ENCODE measurements around the gene IFT172.

Gene IFT172

DNA sequence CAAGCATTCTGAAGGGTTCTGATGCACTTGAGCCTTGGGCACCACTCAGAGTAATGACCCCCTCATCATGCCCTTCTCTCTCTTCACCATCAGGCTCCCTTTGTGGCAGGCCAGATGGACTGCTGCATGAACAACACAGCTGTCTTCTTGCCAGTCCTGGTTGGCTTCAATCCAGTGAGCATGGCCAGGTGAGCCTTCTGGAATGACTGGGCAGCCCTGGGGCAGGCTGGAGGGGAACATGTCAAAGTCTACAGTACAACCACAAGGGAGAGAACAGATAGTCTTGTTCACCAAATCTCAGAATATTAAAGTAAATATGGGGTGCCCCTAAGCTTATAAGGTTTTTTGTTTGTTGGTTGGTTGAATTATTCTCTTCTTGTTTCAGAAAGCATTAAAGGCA lies 11.5 kb upstream of the IFT172 start:
- ATAC-seq (no peak), DNase-seq (ENCODE audit: low spot score in 2 of 2) (no peak)
- no peak overlapping the region for H3K4me3 Mint-ChIP-seq
- H3K9me3 Mint-ChIP-seq = no peaks in the 10 kb centered on the region
- no peaks in the 10 kb centered on the region for H3K36me3 Mint-ChIP-seq
- no peaks in the 10 kb centered on the region for H3K4me1 Mint-ChIP-seq
- no peak overlapping the region for H3K27ac Mint-ChIP-seq

GRCh38 chr2:27498975-27499374 lies 9.4 kb upstream of the IFT172 start:
- Mint-ChIP-seq H3K4me1 (peaks cover 5% of the 10 kb centered on the region), H3K36me3 (no peaks in the 10 kb centered on the region), H3K9me3 (no peaks in the 10 kb centered on the region), H3K4me3 (no peak overlapping the region), H3K27ac (no peak overlapping the region)
- DNase-seq (ENCODE audit: low spot score in 2 of 2) (no peak), ATAC-seq (no peak)

DNA sequence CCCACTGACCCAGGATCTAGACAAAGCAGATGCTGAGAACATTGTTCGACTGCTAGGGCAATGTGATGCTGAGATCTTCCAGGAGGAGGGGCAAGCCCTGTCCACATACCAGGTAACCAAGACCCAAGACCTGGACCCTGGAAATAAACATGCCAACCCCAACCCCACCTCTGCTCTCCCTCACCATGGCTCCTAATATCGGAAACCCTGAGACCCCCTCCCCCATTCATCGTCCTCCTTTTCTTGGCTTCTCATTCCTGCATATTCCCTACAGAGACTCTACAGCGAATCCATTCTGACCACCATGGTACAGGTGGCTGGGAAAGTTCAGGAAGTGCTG lies 7.7 kb upstream of the IFT172 start:
- no peak overlapping the region for H3K4me3 Mint-ChIP-seq
- ATAC-seq (no peak), DNase-seq (ENCODE audit: low spot score in 2 of 2) (no peak)
- H3K36me3 Mint-ChIP-seq = no peaks in the 10 kb centered on the region
- H3K27ac Mint-ChIP-seq = no peak overlapping the region
- H3K4me1 Mint-ChIP-seq = peaks cover 5% of the 10 kb centered on the region
- H3K9me3 Mint-ChIP-seq = no peaks in the 10 kb centered on the region

GRCh38 chr2:27496357-27497287 lies 7.1 kb upstream of the IFT172 start, which contains the start of gene GCKR:
GCKR (plus strand) TSS chr2:27496839; CDS start chr2:27496905, 66 bp downstream.
- Mint-ChIP-seq H3K4me1 (peaks cover 5% of the 10 kb centered on the region), H3K36me3 (no peaks in the 10 kb centered on the region), H3K9me3 (no peaks in the 10 kb centered on the region), H3K27ac (no peak within 1 kb of the TSS), H3K4me3 (peak within 1 kb of the TSS; percentile 78)
- ATAC-seq (no peak), DNase-seq (ENCODE audit: low spot score in 2 of 2) (no peak)

- ATAC-seq = no peak
- peaks cover 5% of the 10 kb centered on the region for H3K4me1 Mint-ChIP-seq
- H3K36me3 Mint-ChIP-seq = no peaks in the 10 kb centered on the region
- no peak overlapping the region for H3K27ac Mint-ChIP-seq
- no peaks in the 10 kb centered on the region for H3K9me3 Mint-ChIP-seq
- peak overlapping the region; percentile 78 for H3K4me3 Mint-ChIP-seq
- DNase-seq (ENCODE audit: low spot score in 2 of 2) = no peak
Measured at GRCh38 chr2:27495840-27496356, 6.4 kb upstream of the IFT172 start.

DNA sequence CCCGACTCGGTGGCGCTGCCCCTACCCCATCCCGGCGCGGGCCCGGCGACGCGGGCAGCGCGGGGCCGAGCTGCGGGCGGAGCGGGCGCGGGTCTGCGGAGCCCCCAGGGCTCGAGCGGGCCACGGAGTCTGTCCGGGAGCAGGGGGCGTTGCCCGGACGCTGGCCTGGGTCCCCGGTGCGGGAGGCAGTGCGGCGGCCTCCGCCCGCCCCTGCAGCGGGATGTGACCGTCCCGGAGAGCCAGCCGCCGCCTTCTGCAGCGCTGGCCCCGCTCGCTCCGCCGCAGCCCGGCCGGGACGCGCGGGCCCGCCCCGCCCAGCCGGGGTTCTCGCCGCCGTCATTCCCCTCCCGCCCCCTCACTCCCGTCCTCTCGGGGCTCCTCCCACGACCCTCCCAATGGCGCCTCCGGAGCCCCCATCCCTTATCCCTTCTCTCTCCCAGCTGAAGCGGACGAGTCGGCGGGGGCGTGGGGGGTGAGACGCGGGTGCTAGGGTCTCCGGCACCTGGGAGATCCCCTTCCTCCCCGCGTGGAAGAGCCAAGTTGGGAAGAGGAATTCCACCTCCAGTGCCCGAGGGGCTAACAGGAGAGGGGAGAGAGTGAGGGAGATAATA lies 5.5 kb upstream of the IFT172 start, which contains the start of gene FNDC4:
Gene FNDC4, minus strand, starts transcription at position 257 of the 611 bp plus-strand sequence. CDS start 521 bp downstream, outside the sequence.
- Mint-ChIP-seq H3K36me3 (no peaks in the 10 kb centered on the region), H3K9me3 (no peaks in the 10 kb centered on the region), H3K27ac (peak within 1 kb of the TSS; percentile 54), H3K4me3 (peak within 1 kb of the TSS; percentile 78), H3K4me1 (peaks cover 10% of the 10 kb centered on the region)
- ATAC-seq (peak; percentile 74), DNase-seq (ENCODE audit: low spot score in 2 of 2) (no peak)

GRCh38 chr2:27494284-27494943 lies 4.9 kb upstream of the IFT172 start:
- Mint-ChIP-seq H3K27ac (no peak overlapping the region), H3K9me3 (no peaks in the 10 kb centered on the region), H3K4me1 (peaks cover 16% of the 10 kb centered on the region), H3K36me3 (no peaks in the 10 kb centered on the region), H3K4me3 (peak overlapping the region; percentile 78)
- ATAC-seq (no peak), DNase-seq (ENCODE audit: low spot score in 2 of 2) (no peak)

GRCh38 chr2:27493948-27494283 lies 4.4 kb upstream of the IFT172 start:
- Mint-ChIP-seq H3K4me3 (peak overlapping the region; percentile 78), H3K36me3 (no peaks in the 10 kb centered on the region), H3K27ac (no peak overlapping the region), H3K4me1 (peaks cover 20% of the 10 kb centered on the region), H3K9me3 (no peaks in the 10 kb centered on the region)
- DNase-seq (ENCODE audit: low spot score in 2 of 2) = no peak
- no peak for ATAC-seq

- DNase-seq (ENCODE audit: low spot score in 2 of 2) (no peak), ATAC-seq (no peak)
- Mint-ChIP-seq H3K36me3 (no peaks in the 10 kb centered on the region), H3K4me3 (no peak overlapping the region), H3K27ac (peak overlapping the region; percentile 68), H3K9me3 (no peaks in the 10 kb centered on the region), H3K4me1 (peaks cover 20% of the 10 kb centered on the region)
Measured at GRCh38 chr2:27492557-27492956, 3.0 kb upstream of the IFT172 start.

- Mint-ChIP-seq H3K27ac (peak overlapping the region; percentile 83), H3K4me3 (peak overlapping the region; percentile 84), H3K9me3 (no peaks in the 10 kb centered on the region), H3K36me3 (peaks cover under 1% of the 10 kb centered on the region), H3K4me1 (peaks cover 15% of the 10 kb centered on the region)
- DNase-seq (ENCODE audit: low spot score in 2 of 2) (no peak), ATAC-seq (no peak)
Measured at GRCh38 chr2:27489118-27489497, 435 bp downstream of the IFT172 start.

DNA sequence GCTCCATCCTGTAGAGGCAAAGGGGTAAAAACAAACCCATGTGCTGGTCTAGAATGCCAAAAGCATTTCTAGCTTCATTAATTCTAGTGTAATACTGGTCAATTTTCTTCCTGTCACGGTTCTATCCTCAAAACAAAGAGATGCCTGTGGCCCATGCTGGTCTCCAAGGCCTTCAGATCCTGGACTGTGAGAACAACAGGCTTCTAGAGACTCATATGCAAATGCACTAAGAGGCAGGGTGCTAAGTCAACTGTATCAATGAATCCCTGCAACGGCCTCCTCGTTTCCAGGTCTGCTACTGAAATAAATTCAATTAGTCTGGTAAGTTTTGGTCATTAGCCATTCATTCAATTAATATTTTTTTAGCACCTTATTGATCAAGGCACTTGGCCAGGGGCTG lies 4.0 kb downstream of the IFT172 start:
- H3K4me3 Mint-ChIP-seq = no peak overlapping the region
- ATAC-seq (no peak), DNase-seq (ENCODE audit: low spot score in 2 of 2) (no peak)
- peaks cover 15% of the 10 kb centered on the region for H3K4me1 Mint-ChIP-seq
- peaks cover 20% of the 10 kb centered on the region for H3K36me3 Mint-ChIP-seq
- H3K27ac Mint-ChIP-seq = no peak overlapping the region
- no peaks in the 10 kb centered on the region for H3K9me3 Mint-ChIP-seq

- no peaks in the 10 kb centered on the region for H3K9me3 Mint-ChIP-seq
- peaks cover 17% of the 10 kb centered on the region for H3K36me3 Mint-ChIP-seq
- no peak overlapping the region for H3K27ac Mint-ChIP-seq
- H3K4me1 Mint-ChIP-seq = no peaks in the 10 kb centered on the region
- no peak overlapping the region for H3K4me3 Mint-ChIP-seq
- DNase-seq (ENCODE audit: low spot score in 2 of 2) (no peak), ATAC-seq (no peak)
Measured at GRCh38 chr2:27471961-27472360, 17.6 kb downstream of the IFT172 start.

- H3K4me1 Mint-ChIP-seq = no peaks in the 10 kb centered on the region
- H3K27ac Mint-ChIP-seq = no peak overlapping the region
- no peak overlapping the region for H3K4me3 Mint-ChIP-seq
- no peaks in the 10 kb centered on the region for H3K36me3 Mint-ChIP-seq
- ATAC-seq (no peak), DNase-seq (ENCODE audit: low spot score in 2 of 2) (no peak)
- H3K9me3 Mint-ChIP-seq = no peaks in the 10 kb centered on the region
Measured at GRCh38 chr2:27464443-27464842, 25.1 kb downstream of the IFT172 start.

GRCh38 chr2:27461118-27461517 lies 28.4 kb downstream of the IFT172 start:
- Mint-ChIP-seq H3K27ac (no peak overlapping the region), H3K4me1 (no peaks in the 10 kb centered on the region), H3K4me3 (no peak overlapping the region), H3K36me3 (peaks cover 10% of the 10 kb centered on the region), H3K9me3 (no peaks in the 10 kb centered on the region)
- ATAC-seq = no peak
- no peak for DNase-seq (ENCODE audit: low spot score in 2 of 2)

GRCh38 chr2:27453968-27454367 lies 35.6 kb downstream of the IFT172 start:
- peaks cover 20% of the 10 kb centered on the region for H3K36me3 Mint-ChIP-seq
- H3K27ac Mint-ChIP-seq = peak overlapping the region; percentile 86
- ATAC-seq (no peak), DNase-seq (ENCODE audit: low spot score in 2 of 2) (no peak)
- no peaks in the 10 kb centered on the region for H3K9me3 Mint-ChIP-seq
- H3K4me3 Mint-ChIP-seq = no peak overlapping the region
- no peaks in the 10 kb centered on the region for H3K4me1 Mint-ChIP-seq

Data from stimulated activated effector memory CD8-positive, alpha-beta T cell treated with anti-CD3 and anti-CD28 coated beads, Interleukin-12 subunit alpha, Interleukin-12 subunit beta, amount 100 ng/mL, for 72 hours (primary cell).